HG03354 (cell line): ENCODE measurements around the gene PRSS37.

Experiments used
- ATAC-seq: cut with Tn5 transposase; IDR thresholded peaks from one replicate; pipeline ENCODE4 v1.9.1; 2021; ENCODE audit warnings: mild to moderate bottlenecking; ENCODE audit not compliant: unreplicated experiment, poor library complexity, severe bottlenecking

PRSS37 gene

DNA sequence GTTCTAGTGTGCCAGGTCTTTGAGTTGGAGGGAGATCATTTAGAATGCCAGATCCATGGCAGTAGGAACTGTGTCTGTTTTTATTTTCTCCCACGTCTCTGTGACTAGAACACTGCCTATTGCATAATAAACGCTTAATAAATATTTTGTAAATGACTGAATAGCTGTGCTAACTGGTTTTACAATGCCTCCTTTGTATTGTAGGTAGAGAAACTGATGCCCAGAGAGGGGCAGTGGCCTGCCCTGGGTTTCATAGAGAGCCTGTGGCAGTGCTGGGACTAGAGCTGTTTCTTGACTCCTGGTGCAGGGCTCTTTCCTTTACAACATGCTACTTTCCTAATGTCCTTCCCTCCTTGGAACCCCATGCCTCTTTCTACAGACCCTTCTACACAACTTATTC is 48.8 kb downstream of the PRSS37 start:
- no peak for ATAC-seq

DNA sequence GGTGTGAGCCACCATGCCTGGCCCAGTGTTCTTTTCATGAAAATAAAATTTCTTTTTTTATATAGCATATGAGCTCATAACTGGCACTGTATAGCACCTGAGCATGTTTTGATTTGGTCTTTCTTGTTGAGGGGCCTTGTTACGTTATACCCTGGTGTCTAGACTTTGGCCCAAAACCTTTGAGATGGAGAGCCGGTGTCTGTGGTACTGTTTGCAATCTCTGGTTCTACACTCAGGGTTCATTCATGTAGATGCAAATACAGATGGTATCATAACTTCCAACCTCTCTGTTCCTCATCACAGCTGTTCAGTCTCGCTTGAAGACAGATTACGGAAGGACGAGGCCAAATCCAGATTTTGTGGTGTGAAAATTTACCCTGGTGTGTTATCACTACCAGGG is 51.4 kb downstream of the PRSS37 start, which contains the start of gene TAS2R5:
TSS of gene TAS2R5 (plus strand) at position 301 of the 400 bp plus-strand sequence. CDS start 145 bp downstream, outside the sequence.
- ATAC-seq: no peak

DNA sequence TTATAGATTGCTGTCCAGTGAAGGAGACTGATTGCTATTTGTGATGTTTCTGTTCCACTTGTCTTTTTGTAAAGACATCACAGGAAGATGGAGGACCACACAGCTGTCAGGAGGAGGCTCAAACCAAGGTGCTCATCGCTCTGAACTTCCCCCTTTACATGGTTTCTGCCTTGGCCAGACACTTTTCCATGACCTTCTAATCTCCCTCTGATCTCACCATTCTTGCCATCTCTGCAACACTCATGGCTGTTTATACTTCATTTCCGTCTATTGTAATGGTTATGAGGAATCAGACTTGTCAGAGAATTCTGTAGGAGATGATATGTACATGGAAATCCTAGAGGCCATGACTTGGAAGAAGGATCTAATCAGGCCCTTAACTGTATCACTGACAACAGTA is 53.0 kb downstream of the PRSS37 start:
- no peak for ATAC-seq
